Endothelial cell of umbilical vein (primary cell): ENCODE results near the gene COL26A1. TPM values are rescaled to one million over a fixed set of nuclear protein-coding genes. Genes with fewer than 3 reads are reported as not detected.
"Not testable (repeated sequence)": the region's sequence is repeated elsewhere in the genome, so short reads cannot be mapped to it uniquely, and the experiment has no call there.

ENCODE experiments used
- BruUV-seq: library from RNA; stranded (reverse); fragments of 400-500 nt; replicated peaks from 2 replicates; lab custom pipeline; 2021; lab: Mats Ljungman, UMichigan
- CTCF ChIA-PET: fragments of 300-600, 350-600 bp; sonication (Branson Sonifier 250); formaldehyde crosslinking; loops from one replicate; lab custom pipeline; 2021; ENCODE audit warnings: antibody characterized with exemption, inconsistent platforms; lab: Charles Lee
- POLR2A ChIA-PET: fragments of 300-600, 350-600 bp; sonication (Branson Sonifier 250); formaldehyde crosslinking; loops from one replicate; lab custom pipeline; 2021; ENCODE audit warnings: antibody characterized with exemption, inconsistent platforms; lab: Charles Lee
- DNase-seq: peaks from one replicate; pipeline ENCODE4 v3.0.0-alpha.2; 2011; ENCODE audit warnings: low read depth, low spot score
- FAIRE-seq: peaks from 2 replicates; lab custom pipeline; 2011; peaks lifted over from hg19 to GRCh38; lab: Jason Lieb, UNC
- H2AFZ ChIP-seq: 2 replicates; pipeline ENCODE4 v1.6.0; 2012; ENCODE audit warnings: low read depth, low read length, control low read depth, inconsistent platforms
- H3K27ac ChIP-seq: 2 replicates; pipeline ENCODE4 v1.5.1; 2011; ENCODE audit warnings: low read depth, mild to moderate bottlenecking, control low read depth, low read length, moderate library complexity; ENCODE audit not compliant: insufficient read depth
- H3K27me3 ChIP-seq, 2 experiments: 2 replicates each; pipeline versions ENCODE4 v1.6.0 to v1.6.1; 2011; ENCODE audit warnings: low read length in 2 of 2, mixed read lengths in 1 of 2; ENCODE audit not compliant: control insufficient read depth in 2 of 2, insufficient read depth in 2 of 2
- H3K36me3 ChIP-seq, 2 experiments: 2 replicates in 1 of 2; 3 replicates in 1 of 2; pipeline ENCODE4 v1.5.1; 2011; ENCODE audit warnings: low read length in 2 of 2, mild to moderate bottlenecking in 1 of 2, moderate library complexity in 1 of 2; ENCODE audit not compliant: control insufficient read depth in 2 of 2, insufficient read depth in 2 of 2; ENCODE audit errors: extremely low read depth in 1 of 2
- H3K4me1 ChIP-seq: 3 replicates; pipeline ENCODE4 v1.5.1; 2011; ENCODE audit warnings: mild to moderate bottlenecking, low read length; ENCODE audit not compliant: control insufficient read depth, insufficient read depth; ENCODE audit errors: extremely low read depth
- H3K4me2 ChIP-seq: 2 replicates; pipeline ENCODE4 v1.6.1; 2011; ENCODE audit warnings: low read length, control low read depth, mixed read lengths; ENCODE audit not compliant: insufficient read depth
- H3K4me3 ChIP-seq, 3 experiments: fragments of 200-600 bp in 1 of 3; sonication (generic), shearing (Covaris generic) in 1 of 3; replicated peaks in 1 of 3; 2 replicates each; pipeline ENCODE4 v1.5.1; 2011 to 2016; ENCODE audit warnings: control low read depth in 3 of 3, low read length in 3 of 3, mild to moderate bottlenecking in 2 of 3, inconsistent platforms in 1 of 3, low read depth in 1 of 3, moderate library complexity in 1 of 3; ENCODE audit not compliant: insufficient read depth in 1 of 3
- H3K79me2 ChIP-seq: 2 replicates; pipeline ENCODE4 v1.6.0; 2012; ENCODE audit warnings: low read length, inconsistent platforms; ENCODE audit not compliant: control insufficient read depth, insufficient read depth
- H3K9ac ChIP-seq: replicated peaks from 2 replicates; pipeline ENCODE3; 2011; ENCODE audit warnings: low read length, control low read depth; ENCODE audit not compliant: insufficient read depth; ENCODE audit errors: extremely low read depth
- H3K9me1 ChIP-seq: replicated peaks from 3 replicates; pipeline ENCODE4 v1.6.0; 2011; ENCODE audit warnings: mild to moderate bottlenecking, low read length; ENCODE audit not compliant: control insufficient read depth, insufficient read depth; ENCODE audit errors: extremely low read depth
- H3K9me3 ChIP-seq: replicated peaks from 2 replicates; pipeline ENCODE4 v1.5.1; 2012; ENCODE audit warnings: low read length, inconsistent platforms; ENCODE audit not compliant: control insufficient read depth, insufficient read depth
- H4K20me1 ChIP-seq: replicated peaks from 2 replicates; pipeline ENCODE3; 2011; ENCODE audit warnings: mild to moderate bottlenecking, low read length; ENCODE audit not compliant: control insufficient read depth, insufficient read depth; ENCODE audit errors: extremely low read depth
- EZH2 ChIP-seq: IDR thresholded peaks from 2 replicates; pipeline ENCODE4 v1.6.1; 2012; ENCODE audit warnings: borderline replicate concordance, low read depth, mild to moderate bottlenecking, moderate library complexity, low read length, inconsistent platforms; ENCODE audit not compliant: severe bottlenecking
- FOS ChIP-seq: IDR thresholded peaks from 2 replicates; pipeline ENCODE4 v1.6.1; 2011; ENCODE audit warnings: mild to moderate bottlenecking, low read length, moderate library complexity, borderline replicate concordance; ENCODE audit not compliant: insufficient read depth
- GATA2 ChIP-seq: IDR thresholded peaks from 2 replicates; pipeline ENCODE4 v1.7.0; 2011; ENCODE audit warnings: low read depth, mild to moderate bottlenecking, moderate library complexity, mixed read lengths, low read length; ENCODE audit not compliant: insufficient read length, insufficient read depth
- JUN ChIP-seq: IDR thresholded peaks from 2 replicates; pipeline ENCODE4 v1.6.1; 2011; ENCODE audit warnings: borderline replicate concordance, low read depth; ENCODE audit not compliant: insufficient read length, insufficient read depth
- MAX ChIP-seq: IDR thresholded peaks from 2 replicates; pipeline ENCODE4 v1.6.1; 2011; ENCODE audit not compliant: insufficient read depth, insufficient read length
- MYC ChIP-seq: IDR thresholded peaks from one replicate; pipeline ENCODE4 v1.6.1; 2011; ENCODE audit warnings: mild to moderate bottlenecking, low read depth, low read length
- POLR2A ChIP-seq: IDR thresholded peaks from 2 replicates; pipeline ENCODE4 v1.6.1; 2012; ENCODE audit warnings: low read depth, mild to moderate bottlenecking, control low read depth, low read length
- POLR2AphosphoS5 ChIP-seq: IDR thresholded peaks from 2 replicates; pipeline ENCODE4 v1.6.1; 2012; ENCODE audit warnings: low read depth, mild to moderate bottlenecking, control low read depth, low read length, moderate library complexity; ENCODE audit not compliant: insufficient read depth
- dilution Hi-C: fragments of 300-500 bp; cut with MboI; formaldehyde crosslinking; loops from one replicate; pipeline ENCODE4 v1.15.0; 2019; ENCODE audit warnings: low sequenced_read_pairs; ENCODE audit not compliant: extremely low pct_ligation_motif_present
- intact Hi-C: fragments of 100-400 bp; cut with micrococcal nuclease; formaldehyde crosslinking; loops from one replicate; pipeline ENCODE4 v1.10.0; 2022
- polyA plus RNA-seq, 4 experiments: library from polyadenylated mRNA; depleted of rRNA in 3 of 4; stranded (reverse) in 3 of 4; unstranded in 1 of 4; fragments of >200 nt; gene quantifications; 2 replicates each; pipeline versions ENCODE4 v1.2.1 to v1.2.3, GENCODE V29; 2011 to 2012; ENCODE audit warnings: missing spikeins in 1 of 4
- total RNA-seq: library from RNA; stranded (reverse); gene quantifications from 2 replicates; pipeline ENCODE4 v1.2.3, GENCODE V29; 2021
- TF ChIP-seq, protein P1 (sequence below), 2 donors: IDR thresholded peaks; 1 replicate in 1 of 2; 2 replicates in 1 of 2; pipeline ENCODE4 v1.5.1; 2011; ENCODE audit warnings: low read length in 2 of 2, mild to moderate bottlenecking in 2 of 2, moderate library complexity in 2 of 2, control low read depth in 1 of 2, inconsistent platforms in 1 of 2, low read depth in 1 of 2; ENCODE audit not compliant: insufficient read depth in 1 of 2; ENCODE audit errors: extremely low read depth in 1 of 2

Gene COL26A1
- total and polyA plus RNA-seq, 2 donors (not counting 3 experiments of a cell fraction or from before 2014, with no cell fraction given), result not detected

DNA sequence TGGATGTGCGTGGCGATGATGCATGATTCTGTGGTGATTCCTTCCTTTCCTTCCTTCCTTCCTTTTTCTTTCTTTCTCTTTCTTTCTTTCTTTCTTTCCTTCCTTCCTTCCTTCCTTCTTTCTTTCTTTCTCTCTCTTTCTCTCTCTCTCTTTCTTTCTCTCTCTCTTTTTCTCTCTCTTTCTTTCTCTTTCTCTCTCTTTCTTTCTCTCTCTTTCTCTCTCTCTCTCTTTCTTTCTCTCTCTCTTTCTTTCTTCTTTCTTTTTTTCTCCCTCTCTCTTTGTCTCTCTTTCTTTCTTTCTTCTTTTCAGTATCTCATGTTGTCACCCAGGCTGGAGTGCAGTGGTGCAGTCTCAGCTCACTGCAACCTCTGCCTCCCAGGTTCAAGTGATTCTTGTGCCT is 113.0 kb downstream of the COL26A1 start:
- BruUV-seq, H3K9ac ChIP-seq, H3K4me1 ChIP-seq, CTCF ChIA-PET, H3K4me3 ChIP-seq, H3K9me3 ChIP-seq, FAIRE-seq, H3K4me2 ChIP-seq, H3K27ac ChIP-seq, H3K79me2 ChIP-seq, H2AFZ ChIP-seq, H3K36me3 ChIP-seq, POLR2A ChIA-PET, H4K20me1 ChIP-seq, dilution Hi-C loops, DNase-seq, H3K9me1 ChIP-seq, H3K27me3 ChIP-seq, intact Hi-C loops: not testable (repeated sequence)

DNA sequence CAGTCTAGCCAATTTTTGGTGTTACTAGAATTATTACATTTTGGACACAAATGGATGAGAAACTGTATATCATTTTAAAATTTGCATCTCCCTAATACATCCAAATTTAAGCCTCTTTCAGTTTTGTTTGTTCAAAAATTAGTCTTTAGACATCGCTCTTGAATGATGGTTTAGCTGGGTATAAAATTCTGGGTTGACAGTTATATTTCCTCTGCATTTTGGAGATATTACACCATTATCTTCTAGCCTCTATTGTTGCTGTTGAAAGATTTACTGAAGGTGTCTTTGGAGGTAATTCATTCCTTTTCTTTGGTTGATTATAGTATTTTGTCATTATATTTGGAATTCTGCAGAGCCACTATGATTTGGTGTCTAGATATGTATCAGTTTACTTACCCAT is 116.5 kb downstream of the COL26A1 start:
- no peak for TF ChIP-seq EZH2
- no peak for TF ChIP-seq FOS
- TF ChIP-seq JUN, result no peak
- TF ChIP-seq MAX, result no peak
- TF ChIP-seq POLR2A, result no peak
- TF ChIP-seq MYC, result no peak
- no peak for TF ChIP-seq POLR2AphosphoS5
- no peak for TF ChIP-seq GATA2
- TF ChIP-seq, protein P1, sequence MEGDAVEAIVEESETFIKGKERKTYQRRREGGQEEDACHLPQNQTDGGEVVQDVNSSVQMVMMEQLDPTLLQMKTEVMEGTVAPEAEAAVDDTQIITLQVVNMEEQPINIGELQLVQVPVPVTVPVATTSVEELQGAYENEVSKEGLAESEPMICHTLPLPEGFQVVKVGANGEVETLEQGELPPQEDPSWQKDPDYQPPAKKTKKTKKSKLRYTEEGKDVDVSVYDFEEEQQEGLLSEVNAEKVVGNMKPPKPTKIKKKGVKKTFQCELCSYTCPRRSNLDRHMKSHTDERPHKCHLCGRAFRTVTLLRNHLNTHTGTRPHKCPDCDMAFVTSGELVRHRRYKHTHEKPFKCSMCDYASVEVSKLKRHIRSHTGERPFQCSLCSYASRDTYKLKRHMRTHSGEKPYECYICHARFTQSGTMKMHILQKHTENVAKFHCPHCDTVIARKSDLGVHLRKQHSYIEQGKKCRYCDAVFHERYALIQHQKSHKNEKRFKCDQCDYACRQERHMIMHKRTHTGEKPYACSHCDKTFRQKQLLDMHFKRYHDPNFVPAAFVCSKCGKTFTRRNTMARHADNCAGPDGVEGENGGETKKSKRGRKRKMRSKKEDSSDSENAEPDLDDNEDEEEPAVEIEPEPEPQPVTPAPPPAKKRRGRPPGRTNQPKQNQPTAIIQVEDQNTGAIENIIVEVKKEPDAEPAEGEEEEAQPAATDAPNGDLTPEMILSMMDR (IDR thresholded peaks at IDR 0.05; ENCODE audit: extremely low read depth in 1 of 2, insufficient read depth in 1 of 2, low read depth in 1 of 2, low read length in 2 of 2), result no peak
- POLR2A ChIA-PET, result no interaction called here
- no peak overlapping the region for H2AFZ ChIP-seq
- H3K79me2 ChIP-seq, result no peaks in the 10 kb centered on the region
- no peaks in the 10 kb centered on the region for H3K4me1 ChIP-seq
- H3K36me3 ChIP-seq, result no peaks in the 10 kb centered on the region
- no peaks in the 10 kb centered on the region for H4K20me1 ChIP-seq
- dilution Hi-C loops (no loop called here), intact Hi-C loops (no loop called here)
- no peak overlapping the region for H3K4me3 ChIP-seq
- CTCF ChIA-PET, result interaction anchor here (0.6 to 0.7 kb wide), 2 partner anchors 39 to 542 kb away, joined by 3 read pairs; no protein-coding TSS in a partner anchor
- H3K9ac ChIP-seq, result no peak overlapping the region
- H3K9me3 ChIP-seq, result no peaks in the 10 kb centered on the region
- no peaks in the 10 kb centered on the region for H3K9me1 ChIP-seq
- BruUV-seq, result no TSS peak
- DNase-seq (no peak), FAIRE-seq (no peak)
- no peaks in the 10 kb centered on the region for H3K27me3 ChIP-seq
- H3K4me2 ChIP-seq, result no peak overlapping the region
- H3K27ac ChIP-seq, result no peak overlapping the region

- H3K4me2 ChIP-seq, POLR2A ChIA-PET, CTCF ChIA-PET, H3K27me3 ChIP-seq, H3K9ac ChIP-seq, H4K20me1 ChIP-seq, intact Hi-C loops, H2AFZ ChIP-seq, BruUV-seq, H3K79me2 ChIP-seq, dilution Hi-C loops, H3K4me3 ChIP-seq, H3K4me1 ChIP-seq, FAIRE-seq, H3K9me3 ChIP-seq, H3K9me1 ChIP-seq, H3K36me3 ChIP-seq, H3K27ac ChIP-seq, DNase-seq: not testable (repeated sequence)
Observed at GRCh38 chr7:101486056-101486432, 123.4 kb downstream of the COL26A1 start.
